ENCODE measurements around the gene BLOC1S3.
"Not testable (repeated sequence)": the region's sequence is repeated elsewhere in the genome, so short reads cannot be mapped to it uniquely, and the experiment has no call there.

BLOC1S3 gene

GRCh38 chr19:45186509-45187334, 8.1 kb downstream of the BLOC1S3 start:
- no peak for DNase-seq

- no peak for DNase-seq
Measured at GRCh38 chr19:45187421-45188100, 9.0 kb downstream of the BLOC1S3 start.

- no peak for DNase-seq
Measured at GRCh38 chr19:45189971-45190370, 11.4 kb downstream of the BLOC1S3 start.

GRCh38 chr19:45191375-45191774, 12.8 kb downstream of the BLOC1S3 start:
- DNase-seq = no peak

DNA sequence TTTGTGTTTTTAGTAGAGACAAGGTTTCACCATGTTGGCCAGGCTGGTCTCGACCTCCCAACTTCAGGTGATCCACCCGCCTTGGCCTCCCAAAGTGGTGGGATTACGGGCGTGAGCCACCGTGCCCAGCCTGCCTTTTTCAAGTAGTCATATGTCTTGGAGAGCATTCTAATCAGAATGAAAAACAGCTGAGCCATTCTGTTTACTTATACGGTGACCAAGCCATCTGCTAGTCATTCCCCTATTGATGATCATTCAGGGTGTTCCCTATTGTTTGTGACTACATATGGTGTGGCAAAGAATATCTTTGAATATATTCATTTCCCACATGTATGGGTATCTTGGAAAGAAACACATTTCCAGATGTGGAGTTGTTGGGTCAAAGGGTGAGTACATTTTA, 17.2 kb downstream of the BLOC1S3 start:
- DNase-seq = no peak

DNA sequence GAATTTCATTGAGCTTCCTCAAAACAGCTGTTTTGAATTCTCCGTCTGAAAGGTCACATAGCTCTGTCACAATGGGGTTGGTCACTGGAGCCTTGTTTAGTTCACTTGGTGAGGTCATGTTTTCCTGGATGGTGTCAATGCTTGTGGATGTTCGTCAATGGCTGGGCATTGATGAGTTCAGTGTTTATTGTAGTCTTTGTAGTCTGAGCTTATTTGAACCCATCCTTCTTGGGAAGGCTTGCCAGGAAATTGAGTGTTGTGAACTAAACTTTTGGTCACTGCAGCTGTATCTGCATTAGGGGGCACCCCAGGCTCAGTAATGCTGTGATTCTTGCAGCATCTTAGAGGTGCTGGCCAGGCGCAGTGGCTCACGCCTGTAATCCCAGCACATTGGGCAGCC, 22.0 kb downstream of the BLOC1S3 start:
- no peak for DNase-seq

DNA sequence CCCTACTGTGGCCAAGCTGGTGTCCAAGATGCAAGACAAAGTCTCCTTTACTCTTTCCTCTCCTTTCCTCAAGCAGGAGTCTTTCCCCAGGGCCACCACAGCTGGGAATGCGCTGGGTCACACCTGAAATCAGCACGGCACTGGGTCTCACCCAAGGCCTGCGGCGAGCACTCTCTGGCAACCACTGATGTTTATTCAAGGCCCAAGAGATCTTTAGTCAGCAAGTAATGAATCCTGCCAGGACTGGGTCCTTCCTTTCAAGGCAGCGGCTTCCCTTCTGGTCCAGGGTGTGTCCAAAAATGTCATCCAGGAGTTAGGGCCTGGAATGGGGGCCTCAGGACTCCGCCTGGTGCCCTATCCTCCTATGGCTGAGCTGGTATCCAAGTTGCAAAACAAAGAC, 24.1 kb downstream of the BLOC1S3 start:
- DNase-seq = no peak

- DNase-seq = no peak
Measured at GRCh38 chr19:45205810-45206209, 27.2 kb downstream of the BLOC1S3 start.

GRCh38 chr19:45206328-45206727, 27.7 kb downstream of the BLOC1S3 start:
- no peak for DNase-seq

- DNase-seq = no peak
Measured at GRCh38 chr19:45211751-45212381, 33.3 kb downstream of the BLOC1S3 start.

DNA sequence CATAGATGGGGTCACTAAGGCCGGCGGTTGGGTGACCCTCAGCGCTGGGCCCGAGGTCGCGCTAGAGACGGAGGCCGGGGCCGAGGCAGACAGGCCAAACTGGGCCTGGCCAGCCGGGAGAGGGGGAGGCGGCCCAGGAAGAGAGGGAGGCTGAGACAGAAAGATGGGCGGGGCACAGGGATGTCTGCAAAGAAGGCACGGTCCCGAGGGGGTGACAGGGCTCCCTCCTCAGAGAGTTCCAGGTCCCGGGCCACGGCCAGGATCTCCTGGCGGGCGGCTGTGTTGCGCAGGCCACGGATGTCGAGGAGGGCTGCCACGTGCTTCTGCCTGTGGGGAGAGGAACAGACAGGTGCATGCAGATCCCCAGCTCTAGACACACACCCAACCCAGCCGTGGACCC, 34.4 kb downstream of the BLOC1S3 start:
- DNase-seq = no peak

DNA sequence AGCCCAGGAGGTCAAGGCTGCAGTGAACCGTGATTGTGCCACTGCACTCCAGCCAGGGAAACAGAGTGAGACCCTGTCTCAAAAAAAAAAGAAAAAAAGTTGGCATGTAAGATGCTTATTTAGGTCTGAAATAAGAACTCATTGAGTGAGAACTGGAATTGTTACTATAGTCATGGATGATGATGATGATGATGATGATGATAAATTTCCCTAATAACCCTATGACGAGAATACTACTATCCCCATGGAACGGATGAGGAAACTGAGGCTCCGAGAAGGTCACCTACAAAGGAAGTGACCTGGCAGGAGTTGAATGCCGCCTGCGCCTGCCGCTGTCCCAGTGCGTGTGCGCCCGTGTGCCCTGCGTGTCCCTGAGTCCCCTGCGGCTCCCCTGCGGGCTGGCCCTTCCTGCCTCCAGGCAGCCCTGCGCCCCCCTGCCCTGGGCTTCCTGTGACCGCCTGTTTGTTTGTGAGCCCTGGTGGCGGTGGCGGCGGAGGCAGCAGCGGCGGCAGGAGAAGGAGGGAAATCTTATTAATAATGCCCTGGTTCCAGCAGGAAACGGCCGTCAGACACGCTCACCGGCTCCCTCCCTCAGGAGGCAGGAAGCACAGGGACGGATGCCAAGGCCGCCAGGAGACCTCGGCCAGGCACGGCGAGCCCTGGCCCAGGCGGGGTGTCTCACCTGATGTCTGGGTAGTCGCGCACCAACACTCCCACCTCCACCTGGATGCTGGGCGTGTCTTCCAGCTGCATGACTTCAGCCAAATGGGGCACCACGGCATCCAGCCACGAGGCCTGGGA, 37.0 kb downstream of the BLOC1S3 start:
- DNase-seq = no peak

DNA sequence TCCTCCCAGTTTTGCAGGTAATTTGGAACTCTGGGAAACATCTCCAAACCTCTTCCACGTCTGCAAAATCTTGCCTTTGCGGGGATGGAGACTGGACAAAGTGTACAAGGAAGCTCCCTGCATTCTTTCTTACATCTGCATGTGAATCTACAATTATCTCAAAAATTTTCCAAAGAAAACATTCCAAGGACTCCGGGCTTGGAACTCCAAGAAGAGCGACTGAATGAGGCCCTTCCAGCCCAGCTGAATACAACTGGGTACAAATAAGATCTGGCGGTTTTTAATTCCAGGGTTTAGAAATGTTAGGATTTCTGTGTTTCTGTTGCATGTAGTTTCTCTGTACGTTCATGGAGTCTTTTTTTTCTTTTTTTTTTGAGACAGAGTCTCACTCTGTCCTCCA, 38.1 kb downstream of the BLOC1S3 start:
- DNase-seq = no peak

- DNase-seq = no peak
Measured at GRCh38 chr19:45217193-45217956, 38.8 kb downstream of the BLOC1S3 start.

DNA sequence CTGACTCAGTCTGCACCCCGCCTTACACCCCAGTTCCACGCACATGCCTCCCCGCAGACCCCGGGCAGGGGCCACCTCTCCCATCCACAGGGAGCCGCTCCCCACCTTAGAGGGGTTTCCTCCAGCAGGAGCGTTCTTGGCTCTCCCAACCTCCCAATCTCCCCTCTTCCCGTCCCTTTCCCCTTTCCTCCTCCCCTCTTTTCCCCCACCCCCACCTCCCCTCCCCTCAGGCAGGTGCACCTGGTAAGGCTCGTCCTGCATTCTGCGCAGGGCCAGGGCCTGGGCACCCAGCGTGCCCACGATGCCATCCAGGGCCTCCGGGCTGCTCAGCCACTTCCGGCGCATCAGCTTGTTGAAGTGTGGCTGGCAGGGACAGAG, 39.4 kb downstream of the BLOC1S3 start:
- DNase-seq = no peak

GRCh38 chr19:45218426-45218825, 39.8 kb downstream of the BLOC1S3 start:
- no peak for DNase-seq

- DNase-seq = no peak
Measured at GRCh38 chr19:45218911-45219743, 40.5 kb downstream of the BLOC1S3 start.

DNA sequence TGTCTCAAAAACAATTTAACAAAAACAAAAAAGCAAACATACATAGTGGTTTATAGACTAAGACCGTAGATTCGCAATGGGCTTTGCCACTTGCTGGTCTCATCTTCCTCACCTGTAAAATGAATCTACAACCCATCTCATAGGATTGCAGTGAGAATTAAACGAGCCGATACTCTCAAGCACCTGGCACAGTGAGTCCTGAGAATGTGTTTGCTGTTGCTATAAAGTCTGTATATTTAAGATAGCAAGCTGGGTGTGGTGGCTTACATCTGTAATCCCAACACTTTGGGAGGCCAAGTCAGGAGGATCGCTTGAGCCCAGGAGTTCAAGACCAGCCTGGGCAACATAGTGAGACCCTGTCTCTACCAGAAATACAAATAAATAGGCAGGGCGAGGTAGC, 44.1 kb downstream of the BLOC1S3 start:
- no peak for DNase-seq

DNA sequence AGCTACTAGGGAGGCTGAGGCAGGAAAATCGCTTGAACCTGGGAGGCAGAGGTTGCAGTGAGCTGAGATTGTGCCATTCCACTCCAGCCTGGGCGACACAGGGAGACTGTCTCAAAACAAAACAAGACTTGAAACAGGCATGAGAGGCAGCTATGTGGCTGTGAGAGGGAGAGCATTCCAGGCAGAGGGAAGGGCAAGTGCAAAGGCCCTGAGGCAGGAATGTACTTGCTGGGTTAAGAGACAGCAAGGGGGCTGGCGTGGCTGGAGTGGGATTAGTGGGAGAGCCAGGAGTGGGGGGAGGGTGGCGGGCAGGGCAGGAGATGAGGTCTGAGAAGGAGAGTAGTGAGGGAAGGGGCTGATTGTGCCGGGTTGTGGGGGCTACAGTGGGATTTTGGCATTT, 45.3 kb downstream of the BLOC1S3 start:
- no peak for DNase-seq

GRCh38 chr19:45224645-45225044, 46.1 kb downstream of the BLOC1S3 start:
- no peak for DNase-seq

- DNase-seq = not testable (repeated sequence)
Measured at GRCh38 chr19:45229056-45229455, 50.5 kb downstream of the BLOC1S3 start.

All from activated T-cell treated with anti-CD3 and anti-CD28 coated beads, Interleukin-2, amount 50 U/mL, for 1 hour (primary cell).